GM10266 (cell line): ENCODE results near the gene LRRC26.

ENCODE experiments used
- DNase-seq: peaks from one replicate; pipeline ENCODE4 v3.0.0; 2012; ENCODE audit errors: extremely low spot score
- CTCF ChIP-seq: IDR thresholded peaks from 2 replicates; pipeline ENCODE4 v1.5.1; 2012; ENCODE audit warnings: mild to moderate bottlenecking, low read depth; ENCODE audit not compliant: control insufficient read depth, insufficient read depth; ENCODE audit errors: missing control alignments

LRRC26 gene

GRCh38 chr9:137204731-137205125 lies 34.9 kb upstream of the LRRC26 start:
- DNase-seq: no peak
- TF ChIP-seq CTCF: no peak

- no peak for TF ChIP-seq CTCF
- DNase-seq: no peak
Observed at GRCh38 chr9:137202966-137203365, 33.1 kb upstream of the LRRC26 start.

DNA sequence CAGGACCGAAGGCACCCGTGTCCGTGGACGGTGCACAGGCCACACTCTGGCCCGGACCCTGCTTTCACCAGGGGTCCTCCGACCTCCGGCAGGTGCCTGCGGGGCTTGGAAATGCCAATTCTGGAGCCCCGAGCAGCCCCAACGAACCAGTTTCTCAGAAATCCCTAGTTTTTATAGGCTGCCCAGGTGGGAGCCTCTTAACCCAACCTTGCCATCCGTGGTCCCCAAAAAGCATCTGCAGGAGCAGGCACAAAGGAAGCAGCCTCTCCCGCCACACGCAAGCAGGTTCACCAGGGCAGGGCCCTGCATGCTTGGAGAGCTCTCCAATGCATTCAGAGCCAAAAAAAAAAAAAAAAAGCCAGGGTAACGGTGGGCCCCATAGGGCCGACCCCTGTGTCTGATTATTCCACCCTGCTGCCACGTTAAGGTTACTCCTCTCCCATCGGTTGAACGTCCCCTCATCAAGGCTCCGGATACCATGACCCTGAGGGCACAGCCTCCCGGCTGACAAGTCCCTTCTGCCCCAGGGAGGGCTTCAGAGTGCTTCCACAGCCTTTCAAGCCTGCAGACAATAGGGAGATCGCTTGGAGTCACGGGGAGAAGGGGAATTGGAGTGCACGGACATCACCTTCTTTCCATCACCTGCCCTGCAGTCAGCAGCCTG lies 31.5 kb upstream of the LRRC26 start:
- TF ChIP-seq CTCF: no peak
- DNase-seq: no peak

GRCh38 chr9:137200311-137201204 lies 30.7 kb upstream of the LRRC26 start, which contains the start of gene TPRN:
Gene TPRN, minus strand, starts transcription at chr9:137200741. Its CDS starts 30 bp downstream, at chr9:137200711.
- TF ChIP-seq CTCF: no peak
- DNase-seq: peak; percentile 100

DNA sequence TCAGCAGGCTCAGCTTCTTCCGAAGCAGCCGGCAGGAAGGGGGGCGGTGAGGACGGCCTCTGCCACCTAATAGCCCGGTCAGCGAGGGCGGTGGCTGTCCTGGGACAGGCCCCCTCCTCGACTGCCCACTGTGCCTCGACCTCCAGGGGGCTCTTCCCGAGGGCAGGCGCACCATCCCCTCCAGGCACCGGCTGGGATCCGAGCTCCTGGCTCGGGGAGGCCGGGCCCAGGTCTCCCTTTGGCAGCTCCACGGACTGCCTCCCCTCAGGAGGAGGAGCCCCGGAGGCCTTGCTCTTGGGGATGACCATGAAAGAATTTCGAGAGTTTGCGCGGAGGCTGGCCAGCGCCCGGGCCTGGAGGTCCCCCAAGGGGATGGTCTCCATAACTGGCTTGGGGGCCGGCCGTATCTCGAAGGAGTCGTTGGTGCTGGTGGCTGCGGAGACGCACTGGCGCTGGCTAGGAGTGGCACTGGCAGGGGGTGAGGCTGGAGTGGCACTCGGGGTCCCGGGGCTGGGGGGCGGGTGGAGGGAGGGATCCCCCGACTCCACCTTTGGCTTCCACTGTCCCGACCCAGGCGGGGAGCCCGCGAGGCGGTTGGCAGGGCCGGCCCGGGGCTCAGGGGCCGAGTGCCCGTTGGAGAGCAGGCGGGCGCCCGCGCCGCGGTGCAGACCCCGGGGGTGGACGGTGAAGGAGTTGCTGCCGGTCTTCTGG lies 29.7 kb upstream of the LRRC26 start:
- no peak for DNase-seq
- no peak for TF ChIP-seq CTCF

- DNase-seq: no peak
- no peak for TF ChIP-seq CTCF
Observed at GRCh38 chr9:137198902-137199283, 29.0 kb upstream of the LRRC26 start.
